GM18520 (cell line): ENCODE measurements around the gene DRAM2.

ENCODE experiments used
- ATAC-seq: cut with Tn5 transposase; IDR thresholded peaks from one replicate; pipeline ENCODE4 v1.9.1; 2021; ENCODE audit not compliant: unreplicated experiment

Gene DRAM2

GRCh38 chr1:111139956-111140679, at the start of gene DRAM2, which contains the start of gene CEPT1:
Gene DRAM2 (minus strand): TSS chr1:111140093. CDS start chr1:111131554, 8,539 bp downstream.
Gene CEPT1 (plus strand): TSS chr1:111140223. CDS start chr1:111147715, 7,492 bp downstream.
- peak; percentile 75 for ATAC-seq

- no peak for ATAC-seq
Observed at GRCh38 chr1:111184663-111185062, 44.8 kb upstream of the DRAM2 start.

- ATAC-seq, result no peak
Observed at GRCh38 chr1:111183308-111184069, 43.6 kb upstream of the DRAM2 start.

DNA sequence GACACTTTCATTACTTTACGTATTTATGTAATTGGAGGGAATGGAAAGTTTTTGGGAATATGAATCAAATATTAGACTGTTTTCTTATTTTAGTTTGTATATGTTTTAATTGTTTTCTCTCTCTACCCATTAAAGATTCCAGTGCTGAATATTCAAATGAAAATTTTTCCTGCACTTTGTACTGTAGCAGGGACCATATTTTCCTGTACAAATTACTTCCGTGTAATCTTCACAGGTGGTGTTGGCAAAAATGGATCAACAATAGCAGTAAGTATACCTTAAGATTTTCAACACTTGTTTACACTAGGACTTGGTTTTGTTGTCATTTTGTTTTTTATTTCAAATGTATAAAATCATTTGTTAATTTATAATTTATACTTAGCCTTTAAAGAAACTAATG, 42.2 kb upstream of the DRAM2 start:
- no peak for ATAC-seq

- no peak for ATAC-seq
Observed at GRCh38 chr1:111179968-111180533, 40.2 kb upstream of the DRAM2 start.

- ATAC-seq, result no peak
Observed at GRCh38 chr1:111176678-111177077, 36.8 kb upstream of the DRAM2 start.

- no peak for ATAC-seq
Observed at GRCh38 chr1:111175349-111175748, 35.5 kb upstream of the DRAM2 start.

- ATAC-seq, result no peak
Observed at GRCh38 chr1:111174070-111174469, 34.2 kb upstream of the DRAM2 start.

- ATAC-seq, result no peak
Observed at GRCh38 chr1:111172463-111172862, 32.6 kb upstream of the DRAM2 start.

GRCh38 chr1:111164151-111164550, 24.3 kb upstream of the DRAM2 start:
- no peak for ATAC-seq

DNA sequence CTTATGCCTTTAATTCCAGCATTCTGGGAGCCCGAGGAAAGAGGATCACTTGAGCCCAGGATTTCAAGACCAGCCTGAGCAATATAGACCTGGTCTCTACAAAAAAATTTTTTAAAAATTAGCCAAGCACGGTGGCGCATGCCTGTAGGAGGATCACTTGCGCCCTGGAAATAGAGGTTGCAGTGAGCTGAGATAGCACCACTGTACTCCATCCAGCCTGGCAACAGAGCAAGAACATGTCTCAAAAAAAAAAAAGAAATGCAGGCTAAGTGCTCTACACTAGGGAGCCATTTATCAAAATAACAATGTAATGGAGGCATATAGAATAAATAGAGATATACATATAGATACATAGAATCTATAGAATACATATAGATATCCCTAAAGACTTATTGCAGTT, 23.5 kb upstream of the DRAM2 start:
- no peak for ATAC-seq

DNA sequence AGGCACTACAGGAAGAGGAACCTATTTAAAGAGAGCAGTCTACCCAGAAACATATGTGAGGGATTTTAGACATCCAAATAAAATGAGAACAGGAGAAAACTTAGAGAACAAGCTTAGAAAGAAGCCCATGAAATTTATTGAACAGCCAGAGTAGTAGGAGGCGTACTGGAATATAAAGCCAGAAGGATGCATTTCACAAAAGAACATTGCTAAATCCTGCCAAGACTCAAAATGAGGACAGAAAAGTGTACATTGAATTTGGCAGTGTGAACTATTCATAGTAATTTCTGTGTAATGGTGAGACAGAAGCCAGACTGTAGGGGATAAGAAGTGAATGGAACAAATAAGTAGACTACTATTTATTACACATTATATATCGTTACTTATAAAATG, 22.6 kb upstream of the DRAM2 start:
- ATAC-seq, result no peak

- no peak for ATAC-seq
Observed at GRCh38 chr1:111161843-111162487, 22.1 kb upstream of the DRAM2 start.

DNA sequence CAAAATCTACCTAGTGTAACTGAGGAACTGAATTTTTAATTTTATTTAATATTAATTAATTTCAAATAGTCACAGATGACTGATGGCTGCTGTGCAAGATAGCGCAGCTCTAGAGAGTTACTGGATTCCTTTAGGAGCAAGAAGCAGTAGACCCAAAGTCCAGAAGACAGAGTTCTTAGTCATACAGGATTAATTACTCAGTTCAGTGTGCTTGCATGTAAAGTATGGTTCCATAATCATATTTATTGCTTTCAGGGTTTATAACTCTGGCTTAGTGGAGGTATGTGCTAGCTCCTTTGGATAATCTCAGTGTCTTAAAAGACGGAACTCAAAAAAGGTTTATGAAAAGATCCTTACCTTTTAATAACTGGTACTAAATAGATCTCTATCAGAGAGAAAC, 17.5 kb upstream of the DRAM2 start:
- ATAC-seq, result no peak

DNA sequence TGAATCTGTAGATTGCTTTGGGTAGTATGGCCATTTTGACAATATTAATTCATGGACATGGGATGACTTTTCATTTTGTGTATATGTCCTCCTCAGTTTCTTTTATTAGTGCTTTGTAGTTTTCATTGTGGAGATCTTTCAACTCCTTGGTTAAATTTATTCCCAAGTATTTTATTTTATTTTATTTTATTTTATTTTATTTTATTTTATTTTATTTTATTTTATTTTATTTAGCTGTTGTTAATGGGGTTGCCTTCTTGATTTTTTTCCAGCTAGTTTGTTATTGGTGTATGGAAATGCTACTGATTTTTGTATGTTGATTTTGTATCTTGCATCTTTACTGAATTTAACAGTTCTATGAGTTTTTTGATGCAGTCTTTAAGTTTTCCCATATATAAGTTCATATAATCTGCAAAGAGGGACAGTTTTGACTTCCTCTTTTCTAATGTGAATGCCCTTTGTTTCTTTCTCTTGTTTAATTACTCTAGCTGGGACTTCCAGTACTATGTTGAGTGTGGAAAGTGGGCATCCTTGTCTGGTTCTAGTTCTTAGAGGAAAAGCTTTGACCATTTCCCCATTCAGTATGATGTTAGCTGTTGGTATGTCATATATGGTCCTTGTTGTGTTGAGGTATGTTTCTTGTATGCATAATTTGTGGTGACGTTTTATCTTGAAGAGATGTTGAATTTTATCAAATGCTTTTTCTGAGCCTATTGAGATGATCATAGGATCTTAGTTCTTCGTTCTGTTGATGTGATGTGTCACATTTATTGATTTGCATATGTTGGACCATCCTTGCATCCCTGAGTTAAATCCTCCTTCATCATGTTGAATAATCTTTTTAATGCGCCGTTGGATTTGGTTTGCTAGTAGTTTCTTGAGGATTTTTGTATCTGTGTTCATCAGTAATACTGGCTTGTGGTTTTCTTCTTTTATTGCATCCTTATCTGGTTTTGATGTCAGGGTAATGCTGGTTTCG, 14.4 kb upstream of the DRAM2 start:
- ATAC-seq, result no peak

- ATAC-seq, result no peak
Observed at GRCh38 chr1:111151838-111152237, 11.9 kb upstream of the DRAM2 start.

DNA sequence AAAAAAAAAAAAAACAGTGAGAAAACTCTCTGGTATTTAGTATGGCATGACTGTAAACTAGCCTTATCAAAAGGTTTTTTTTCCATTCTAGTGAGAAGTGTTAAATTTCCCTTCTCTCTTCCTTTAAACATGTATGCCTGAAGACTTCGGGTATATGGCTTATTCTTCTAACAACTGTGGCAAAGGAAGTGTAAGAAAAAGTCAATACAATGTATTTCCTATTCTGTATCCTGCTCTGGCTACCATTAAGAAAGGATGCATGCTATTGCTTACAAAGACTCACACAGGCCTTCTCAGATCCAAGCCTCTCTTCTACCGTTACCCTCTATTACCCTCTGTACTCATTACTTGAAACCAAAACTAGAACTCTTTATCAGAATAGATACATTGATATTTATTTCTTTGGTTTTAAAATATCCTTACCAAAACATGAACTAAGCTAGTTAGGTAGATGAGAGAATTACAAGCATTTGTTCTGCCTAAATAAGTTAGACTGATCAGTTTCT, 8.5 kb upstream of the DRAM2 start:
- ATAC-seq, result no peak

DNA sequence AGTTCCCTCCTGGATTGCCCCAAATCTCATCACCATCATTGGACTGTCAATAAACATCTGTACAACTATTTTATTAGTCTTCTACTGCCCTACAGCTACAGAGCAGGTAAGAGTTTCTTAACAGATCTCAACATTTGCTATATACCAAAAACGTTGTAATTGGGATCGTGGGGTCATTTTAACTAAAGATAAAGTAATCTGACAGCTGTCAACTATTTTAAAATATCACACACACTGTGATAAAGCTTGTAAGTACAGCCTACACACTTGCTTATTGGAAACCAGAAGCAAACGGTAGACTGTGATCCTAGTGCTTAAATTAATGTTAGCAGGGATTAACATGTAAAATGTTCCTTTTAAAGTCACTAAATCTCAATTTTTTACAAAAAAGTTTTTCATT, 8.1 kb upstream of the DRAM2 start:
- no peak for ATAC-seq

DNA sequence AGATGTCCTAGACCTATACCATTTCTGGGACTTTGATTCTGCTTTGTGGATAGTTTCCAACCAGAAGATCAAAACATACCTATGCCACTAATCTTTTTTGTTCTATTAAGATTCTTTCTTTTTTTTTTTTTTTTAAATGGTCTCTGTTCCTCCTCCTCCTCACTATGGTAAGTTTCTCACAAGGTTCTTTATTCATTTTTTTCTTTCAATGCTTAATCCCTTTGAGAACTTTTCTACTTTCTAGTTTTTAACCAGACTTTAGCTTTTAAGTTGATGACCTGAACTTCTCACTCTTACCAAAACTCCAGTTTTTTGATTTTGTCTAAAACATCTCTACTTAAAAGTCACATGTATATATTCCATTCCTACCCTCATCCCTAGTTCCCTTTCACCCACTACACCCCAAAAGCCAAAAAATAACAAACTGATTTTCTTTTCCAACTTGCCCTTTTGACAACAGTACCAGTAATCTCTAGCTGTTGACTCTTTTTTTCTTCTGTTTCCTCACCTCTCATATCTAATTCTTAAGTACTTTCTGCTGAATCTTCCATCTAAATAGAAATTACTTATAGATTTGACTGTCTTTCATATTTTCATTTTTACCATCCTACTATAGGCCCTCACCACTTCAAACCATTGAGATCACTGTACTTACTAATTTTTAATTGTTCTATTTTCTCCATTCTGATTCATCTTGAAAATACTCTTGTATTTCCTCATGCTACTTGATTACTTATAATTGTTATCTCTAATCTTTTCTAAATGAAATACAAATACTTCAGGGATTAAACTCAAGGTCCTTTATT, 6.3 kb upstream of the DRAM2 start:
- ATAC-seq, result no peak
